Astrocyte of the cerebellum (primary cell): ENCODE results near the gene SNAI1.
A peak's percentile ranks its signal among the peaks of the same experiment; 100 is the strongest.

ENCODE experiments used
- DNase-seq: peaks from one replicate; pipeline ENCODE4 v3.0.0-alpha.2; 2011; ENCODE audit warnings: low read depth
- H3K4me3 ChIP-seq: 2 replicates; pipeline ENCODE4 v1.5.1; 2011; ENCODE audit warnings: mild to moderate bottlenecking, low read depth, low read length, moderate library complexity
- CTCF ChIP-seq: IDR thresholded peaks from 2 replicates; pipeline ENCODE4 v1.5.1; 2012; ENCODE audit warnings: low read length, low read depth, moderate library complexity, mild to moderate bottlenecking; ENCODE audit errors: missing control alignments
- in situ Hi-C: cut with HindIII; loops from 2 replicates; pipeline ENCODE4 v1.10.0; 2017; ENCODE audit warnings: low sequenced_read_pairs

SNAI1 gene

GRCh38 chr20:50027611-50028105 is 44.9 kb downstream of the SNAI1 start:
- no peak overlapping the region for H3K4me3 ChIP-seq
- in situ Hi-C loops = no loop called here
- peak; percentile 63 for DNase-seq
- TF ChIP-seq CTCF = no peak

- in situ Hi-C loops = no loop called here
Measured at GRCh38 chr20:50029083-50029696, 46.4 kb downstream of the SNAI1 start.

GRCh38 chr20:50029697-50030461 is 47.1 kb downstream of the SNAI1 start:
- H3K4me3 ChIP-seq = no peak overlapping the region
- no peak for TF ChIP-seq CTCF
- DNase-seq = peak; percentile 90
- in situ Hi-C loops = no loop called here

More at GRCh38 chr20:50029083-50029696, 46.4 kb downstream of the SNAI1 start:
- DNase-seq = no peak
- no peak for TF ChIP-seq CTCF
- no peak overlapping the region for H3K4me3 ChIP-seq

GRCh38 chr20:50032955-50033666 is 50.3 kb downstream of the SNAI1 start:
- in situ Hi-C loops = no loop called here
- no peak overlapping the region for H3K4me3 ChIP-seq
- no peak for DNase-seq
- TF ChIP-seq CTCF = no peak

- no peak for DNase-seq
Measured at GRCh38 chr20:50034567-50035180, 51.9 kb downstream of the SNAI1 start.

More at GRCh38 chr20:50034567-50035180, 51.9 kb downstream of the SNAI1 start:
- in situ Hi-C loops = no loop called here
- no peak overlapping the region for H3K4me3 ChIP-seq
- TF ChIP-seq CTCF = no peak
